B cell (primary cell): Measurements from ENCODE around the gene AP4S1.
"Not testable (repeated sequence)": the region's sequence is repeated elsewhere in the genome, so short reads cannot be mapped to it uniquely, and the experiment has no call there.

Experiments used
- EZH2 ChIP-seq: IDR thresholded peaks from 2 replicates; pipeline ENCODE4 v1.6.1; 2012; ENCODE audit warnings: borderline replicate concordance, low read depth, mild to moderate bottlenecking, moderate library complexity, low read length; ENCODE audit not compliant: insufficient read depth, poor library complexity, severe bottlenecking
- TF ChIP-seq, protein P1 (sequence below): fragments of 200-600 bp; IDR thresholded peaks from one replicate; pipeline ENCODE4 v1.8.0; 2022; ENCODE audit warnings: antibody characterized with exemption, mild to moderate bottlenecking

DNA sequence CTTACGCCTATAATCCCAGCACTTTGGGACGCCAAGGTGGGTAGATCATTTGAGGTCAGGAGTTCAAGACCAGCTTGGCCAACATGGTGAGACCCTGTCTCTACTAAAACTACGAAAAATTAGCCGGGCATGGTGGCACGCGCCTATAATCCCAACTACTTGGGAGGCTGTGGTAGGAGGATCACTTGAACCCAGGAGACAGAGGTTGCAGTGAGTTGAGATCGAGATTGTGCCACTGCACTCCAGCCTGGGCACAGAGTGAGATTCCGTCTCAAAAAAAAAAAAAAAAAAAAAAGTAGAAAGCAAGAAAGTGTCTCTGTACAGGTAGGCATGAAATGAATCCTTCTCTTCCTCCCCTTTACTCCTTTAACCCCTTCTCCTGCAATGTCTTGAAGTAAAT, 70.4 kb downstream of the AP4S1 start:
- TF ChIP-seq, protein P1, sequence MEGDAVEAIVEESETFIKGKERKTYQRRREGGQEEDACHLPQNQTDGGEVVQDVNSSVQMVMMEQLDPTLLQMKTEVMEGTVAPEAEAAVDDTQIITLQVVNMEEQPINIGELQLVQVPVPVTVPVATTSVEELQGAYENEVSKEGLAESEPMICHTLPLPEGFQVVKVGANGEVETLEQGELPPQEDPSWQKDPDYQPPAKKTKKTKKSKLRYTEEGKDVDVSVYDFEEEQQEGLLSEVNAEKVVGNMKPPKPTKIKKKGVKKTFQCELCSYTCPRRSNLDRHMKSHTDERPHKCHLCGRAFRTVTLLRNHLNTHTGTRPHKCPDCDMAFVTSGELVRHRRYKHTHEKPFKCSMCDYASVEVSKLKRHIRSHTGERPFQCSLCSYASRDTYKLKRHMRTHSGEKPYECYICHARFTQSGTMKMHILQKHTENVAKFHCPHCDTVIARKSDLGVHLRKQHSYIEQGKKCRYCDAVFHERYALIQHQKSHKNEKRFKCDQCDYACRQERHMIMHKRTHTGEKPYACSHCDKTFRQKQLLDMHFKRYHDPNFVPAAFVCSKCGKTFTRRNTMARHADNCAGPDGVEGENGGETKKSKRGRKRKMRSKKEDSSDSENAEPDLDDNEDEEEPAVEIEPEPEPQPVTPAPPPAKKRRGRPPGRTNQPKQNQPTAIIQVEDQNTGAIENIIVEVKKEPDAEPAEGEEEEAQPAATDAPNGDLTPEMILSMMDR = not testable (repeated sequence)
- TF ChIP-seq EZH2 = not testable (repeated sequence)
